Measurements from ENCODE around the gene CAMKK2. TPM values are rescaled to one million over a fixed set of nuclear protein-coding genes. Genes with fewer than 3 reads are reported as not detected.
"Not testable (repeated sequence)": the region's sequence is repeated elsewhere in the genome, so short reads cannot be mapped to it uniquely, and the experiment has no call there.

CAMKK2 gene
- total RNA-seq, 4 donors from 2014 or later: 16.8 to 32.6 (median 21.2) TPM

GRCh38 chr12:121299662-121300061 is 3.2 kb upstream of the CAMKK2 start:
- whole genome bisulfite sequencing, 2 donors: 91 to 95% methylated on average over 4 of the region's 4 CpGs
- TF ChIP-seq CTCF (IDR thresholded peaks at IDR 0.05) (no peak), POLR2A (IDR thresholded peaks at IDR 0.05) (no peak)

GRCh38 chr12:121298411-121298810 is 1.9 kb upstream of the CAMKK2 start:
- H3K4me3 ChIP-seq; H3K27me3 ChIP-seq; intact Hi-C loops (cut with DNase I); DNase-seq; H3K9me3 ChIP-seq; H3K27ac ChIP-seq; H3K36me3 ChIP-seq: not testable (repeated sequence)
- H3K4me1 ChIP-seq: peaks cover 10 to 43% (median 21%) of the 10 kb centered on the region in 3 donors
- 18% methylated on average over 2 of the region's 13 CpGs; no CpG with 5 or more reads in 1 of the 2 donors for WGBS, 2 donors

More at GRCh38 chr12:121299662-121300061, 3.2 kb upstream of the CAMKK2 start:
- no peaks in the 10 kb centered on the region for H3K27me3 ChIP-seq
- no peak overlapping the region for H3K4me3 ChIP-seq
- intact Hi-C loops (cut with DNase I): no loop called here
- H3K4me1 ChIP-seq: peaks cover 10 to 31% (median 19%) of the 10 kb centered on the region in 3 donors
- no peak overlapping the region for H3K27ac ChIP-seq
- no peaks in the 10 kb centered on the region for H3K36me3 ChIP-seq
- H3K9me3 ChIP-seq: no peaks in the 10 kb centered on the region
- DNase-seq: no peak

- peaks cover 10 to 44% (median 21%) of the 10 kb centered on the region in 3 donors for H3K4me1 ChIP-seq
- no peaks in the 10 kb centered on the region for H3K9me3 ChIP-seq
- H3K4me3 ChIP-seq: peak overlapping the region; percentile 76 to 100 (median 98)
- intact Hi-C loops (cut with DNase I): no loop called here
- DNase-seq: no peak
- H3K27me3 ChIP-seq: no peaks in the 10 kb centered on the region
- WGBS, 2 donors: 3 to 4% methylated on average over 13 to 18 of the region's 21 CpGs
- TF ChIP-seq POLR2A (IDR thresholded peaks at IDR 0.05): no peak
- no peak for TF ChIP-seq CTCF (IDR thresholded peaks at IDR 0.05)
- H3K27ac ChIP-seq: peak overlapping the region; percentile 82 to 96 (median 94)
- H3K36me3 ChIP-seq: peaks cover 0 to 6% (median 0%) of the 10 kb centered on the region in 3 donors
These were observed 1.0 kb upstream of the CAMKK2 start for GRCh38 chr12:121297435-121297991.

- no peak for DNase-seq
- intact Hi-C loops (cut with DNase I): no loop called here
- Histone ChIP-seq H3K27ac (peak overlapping the region; percentile 88 to 96 (median 94)), H3K9me3 (no peaks in the 10 kb centered on the region), H3K36me3 (peaks cover 0 to 21% (median 0%) of the 10 kb centered on the region in 3 donors), H3K4me1 (peaks cover 10 to 44% (median 21%) of the 10 kb centered on the region in 3 donors), H3K27me3 (no peaks in the 10 kb centered on the region), H3K4me3 (peak overlapping the region; percentile 76 to 100 (median 98))
- TF ChIP-seq CTCF (IDR thresholded peaks at IDR 0.05): no peak
- TF ChIP-seq POLR2A (IDR thresholded peaks at IDR 0.05): no peak
- 0% methylated on average over 7 of the region's 55 CpGs; no CpG with 5 or more reads in 1 of the 2 donors for WGBS, 2 donors
These were observed 527 bp downstream of the CAMKK2 start for GRCh38 chr12:121295746-121296617.

GRCh38 chr12:121295116-121295745 is 1.3 kb downstream of the CAMKK2 start:
- TF ChIP-seq POLR2A (IDR thresholded peaks at IDR 0.05) (no peak), CTCF (IDR thresholded peaks at IDR 0.05) (no peak)
- intact Hi-C loops (cut with DNase I): no loop called here
- Histone ChIP-seq H3K4me3 (peak overlapping the region; percentile 76 to 100 (median 98)), H3K4me1 (peaks cover 10 to 44% (median 21%) of the 10 kb centered on the region in 3 donors), H3K36me3 (peaks cover 0 to 28% (median 0%) of the 10 kb centered on the region in 3 donors), H3K27ac (peak overlapping the region; percentile 88 to 96 (median 94)), H3K27me3 (no peaks in the 10 kb centered on the region), H3K9me3 (no peaks in the 10 kb centered on the region)
- 27 to 57% methylated on average over 3 to 6 of the region's 7 CpGs for WGBS, 2 donors
- no peak for DNase-seq
